GM19328 (cell line): ENCODE data around the gene SLC43A2.

Experiments used
- ATAC-seq: cut with Tn5 transposase; IDR thresholded peaks from one replicate; pipeline ENCODE4 v1.9.1; 2021; ENCODE audit warnings: mild to moderate bottlenecking, moderate library complexity; ENCODE audit not compliant: unreplicated experiment

Gene SLC43A2

DNA sequence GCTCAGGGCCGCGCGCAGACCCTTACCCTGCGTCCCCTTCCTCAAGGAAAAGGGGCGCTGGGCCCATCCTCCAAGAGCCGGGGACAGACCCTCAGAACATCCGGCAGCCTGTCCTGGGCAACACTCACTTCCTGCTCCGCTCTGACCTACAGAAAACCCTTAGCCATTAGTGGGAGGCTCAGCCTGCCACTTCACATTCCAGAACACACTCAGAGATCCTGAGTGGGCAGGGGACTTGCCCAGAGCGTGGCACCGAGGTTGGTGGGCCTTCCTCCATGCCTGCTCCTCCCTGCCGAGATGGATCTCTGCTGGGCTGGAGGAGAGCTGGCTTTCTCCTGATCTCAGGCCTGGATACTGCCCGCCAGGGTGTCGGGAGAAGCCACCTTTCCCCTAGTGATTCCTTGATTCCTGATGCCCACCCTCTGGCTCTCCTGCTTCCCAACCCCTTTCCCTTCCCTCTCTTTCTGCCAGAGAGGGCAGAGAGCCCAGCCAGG lies 15.4 kb upstream of the SLC43A2 start:
- no peak for ATAC-seq

DNA sequence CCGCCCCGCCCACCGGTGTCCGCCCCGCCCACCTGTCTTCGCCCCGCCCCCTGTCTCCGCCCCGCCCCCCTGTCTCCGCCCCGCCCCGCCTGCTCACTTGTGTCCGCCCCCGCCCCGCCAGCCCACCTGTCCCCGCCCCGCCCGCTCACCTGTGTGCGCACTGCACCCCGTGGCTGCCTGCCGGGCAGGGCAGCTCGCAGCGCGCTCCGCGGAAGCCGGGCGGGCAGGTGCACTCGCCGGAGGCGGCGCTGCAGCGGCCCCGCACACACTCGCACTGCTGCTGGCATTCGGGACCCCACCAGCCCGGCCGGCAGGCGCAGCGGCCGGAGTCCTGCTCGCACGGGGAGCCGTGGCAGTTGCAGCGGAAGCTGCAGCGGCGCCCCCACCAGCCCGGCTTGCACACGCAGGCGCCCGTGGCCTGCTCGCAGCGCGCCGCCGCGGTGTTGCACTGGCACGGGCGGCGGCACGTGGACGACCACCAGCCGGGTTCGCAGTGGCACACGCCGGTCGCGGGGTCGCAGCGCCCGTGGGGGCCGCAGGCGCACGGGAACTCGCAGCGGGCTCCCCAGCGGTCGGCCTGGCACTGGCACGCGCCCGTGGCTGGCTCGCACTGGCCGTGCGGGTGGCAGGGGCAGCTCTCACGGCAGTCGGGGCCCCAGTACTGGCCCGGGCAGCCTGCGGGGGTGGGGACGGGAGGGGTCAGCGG lies 14.8 kb upstream of the SLC43A2 start:
- no peak for ATAC-seq

DNA sequence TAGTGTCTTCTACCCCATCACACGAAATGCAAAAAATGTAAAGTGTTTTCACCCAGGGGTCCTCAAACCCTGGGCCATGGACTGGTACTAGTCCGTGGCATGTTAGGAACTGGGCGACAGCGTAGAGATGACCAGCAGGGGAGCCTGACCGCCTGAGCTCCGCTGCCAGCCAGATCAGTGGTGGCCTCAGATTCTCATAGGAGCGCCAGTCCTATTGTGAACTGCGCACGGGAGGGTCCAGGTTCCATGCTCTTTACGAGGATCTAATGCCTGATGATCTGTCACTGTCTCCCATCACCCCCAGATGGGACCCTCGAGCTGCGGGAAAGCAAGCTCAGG lies 12.4 kb upstream of the SLC43A2 start:
- ATAC-seq = no peak

DNA sequence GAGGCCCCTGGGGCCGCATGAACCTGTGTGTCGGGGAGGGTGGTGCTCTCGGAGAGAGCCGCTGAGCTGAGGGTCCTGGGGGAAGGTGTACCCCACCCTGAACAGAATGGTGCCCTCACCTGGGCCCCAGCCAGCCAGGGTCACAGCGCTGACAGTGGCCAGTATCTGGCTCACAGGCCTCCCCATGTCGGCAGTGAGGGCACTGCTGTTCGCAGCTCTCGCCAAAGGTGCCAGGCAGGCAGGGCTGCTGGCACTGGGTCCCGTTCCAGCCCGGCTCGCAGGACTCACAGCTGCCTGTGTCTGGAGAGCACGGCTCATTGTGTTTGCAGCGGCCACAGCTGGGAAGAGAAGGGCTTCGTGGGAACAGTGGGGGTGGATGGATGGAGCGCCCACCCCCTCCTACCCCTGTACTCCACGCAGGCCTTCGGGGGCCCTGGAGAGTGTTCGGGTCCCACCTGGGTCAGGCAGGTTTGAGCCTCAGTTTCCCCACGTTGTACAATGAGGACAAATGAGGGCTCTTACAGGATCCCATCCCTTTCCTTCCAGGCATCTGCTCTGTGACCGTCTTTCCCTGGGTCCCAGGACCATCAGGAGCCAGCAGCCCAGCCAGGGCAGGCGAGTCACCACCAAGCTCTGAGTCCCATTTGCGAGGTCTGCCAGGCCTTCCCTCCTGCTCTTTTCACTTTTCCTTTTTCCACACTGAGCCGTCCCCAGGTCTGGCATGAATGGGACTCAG lies 11.9 kb upstream of the SLC43A2 start:
- ATAC-seq = no peak

DNA sequence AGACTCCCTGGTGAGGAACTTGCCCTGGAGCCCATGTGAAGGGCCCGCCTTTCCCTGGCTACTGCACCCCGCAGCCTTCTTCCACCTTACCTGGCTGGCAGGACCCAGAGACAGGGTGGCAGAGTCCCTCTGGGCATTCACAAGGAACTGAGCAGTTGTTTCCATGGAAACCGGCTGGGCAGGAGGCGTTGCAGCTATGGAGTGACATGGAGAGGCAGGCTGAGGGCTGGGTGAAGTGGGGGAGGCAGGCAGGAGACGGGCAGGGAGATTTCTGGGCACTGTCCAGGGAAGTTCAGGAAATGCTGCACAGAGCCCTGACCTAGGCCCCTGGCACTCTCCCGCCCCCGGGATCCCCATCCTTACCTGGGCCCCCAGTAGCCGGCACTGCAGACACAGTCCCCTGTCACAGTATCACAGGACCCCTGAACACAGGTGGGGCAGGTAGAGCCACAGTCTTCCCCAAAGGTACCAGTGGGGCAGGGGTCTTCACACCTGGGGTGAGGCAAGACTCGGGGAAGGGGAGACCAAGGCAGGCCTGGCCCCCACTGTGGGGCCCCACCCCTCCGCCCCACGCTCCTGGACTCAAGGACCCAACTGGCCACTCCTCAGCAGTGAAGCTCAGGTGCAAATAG lies 11.0 kb upstream of the SLC43A2 start:
- ATAC-seq = no peak

DNA sequence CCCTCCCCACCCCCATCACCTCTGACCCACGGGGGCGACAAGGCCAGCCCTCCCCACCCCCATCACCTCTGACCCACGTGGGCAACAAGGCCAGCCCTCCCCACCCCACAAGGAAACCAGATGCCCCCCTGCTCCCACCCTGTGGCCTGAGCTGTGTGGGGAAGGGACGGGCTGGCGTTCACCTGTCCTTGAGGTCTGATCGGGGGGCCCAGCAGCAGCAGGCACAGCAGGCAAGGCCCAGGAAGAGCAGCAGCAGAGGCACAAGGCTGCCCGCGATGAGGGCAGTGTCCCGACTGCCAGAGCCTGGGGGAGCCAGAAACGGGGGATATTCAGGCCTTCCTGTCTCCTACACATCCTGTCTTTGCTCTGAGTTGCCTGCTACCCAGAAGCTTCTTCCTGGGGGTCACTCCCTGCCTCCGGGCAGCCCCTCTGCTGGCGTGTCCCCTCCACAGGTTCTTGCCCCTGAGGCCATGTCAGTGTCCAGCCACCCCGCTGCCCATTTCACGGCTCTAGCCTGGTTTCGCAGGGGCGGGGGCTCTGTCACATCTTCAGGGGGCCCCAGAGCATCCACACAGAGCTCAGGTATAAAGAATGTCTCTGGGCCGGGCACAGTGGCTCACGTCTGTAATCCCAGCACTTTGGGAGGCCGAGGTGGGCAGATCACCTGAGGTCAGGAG lies 10.1 kb upstream of the SLC43A2 start:
- no peak for ATAC-seq

DNA sequence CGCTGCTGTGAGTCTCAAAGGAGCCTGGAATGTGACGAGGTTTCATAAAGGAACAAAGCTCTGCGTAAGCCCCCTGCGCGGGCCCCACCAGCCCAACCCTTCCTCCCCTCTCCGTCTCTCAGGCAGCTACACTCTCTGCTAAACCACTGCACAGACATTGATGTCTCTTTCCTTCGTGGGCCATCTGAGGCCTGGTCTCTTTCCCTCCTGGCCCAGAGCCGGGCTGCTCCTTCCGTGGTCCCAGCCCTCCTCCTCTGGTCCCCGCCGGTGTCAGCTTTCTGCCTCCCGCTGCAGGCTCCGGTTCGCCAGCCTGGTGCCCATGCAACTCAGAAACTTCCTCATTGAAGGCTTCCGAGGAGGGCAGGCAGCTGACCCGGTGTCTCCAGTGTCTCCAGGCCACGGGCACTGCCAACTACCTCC lies 9.5 kb upstream of the SLC43A2 start:
- no peak for ATAC-seq

DNA sequence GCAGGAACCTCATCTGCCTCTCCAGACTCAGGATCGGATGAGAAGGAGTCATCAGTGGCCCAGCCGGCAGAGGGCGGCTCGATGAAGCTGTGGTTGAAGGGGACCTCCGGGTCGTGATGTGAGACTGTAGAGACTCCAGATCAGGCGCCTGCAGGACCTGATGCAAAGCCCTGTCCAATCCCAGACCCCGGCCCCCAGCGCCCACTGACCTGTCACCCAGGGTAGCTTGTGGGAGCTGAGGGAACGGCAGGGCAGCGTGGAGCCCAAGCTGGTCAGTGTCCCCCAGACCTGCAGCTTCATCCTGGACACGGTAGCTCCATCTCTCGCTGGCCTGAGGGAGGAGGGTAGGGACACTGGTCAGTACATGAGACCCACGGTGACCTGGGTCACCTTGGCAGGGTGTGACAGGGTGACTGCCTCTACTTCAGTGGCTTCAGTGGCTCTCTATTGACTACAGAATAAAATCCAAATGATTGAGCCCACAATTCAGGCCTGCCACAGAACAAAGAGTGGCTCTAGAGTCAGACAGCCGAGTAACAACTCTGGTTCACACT lies 8.2 kb upstream of the SLC43A2 start:
- no peak for ATAC-seq

DNA sequence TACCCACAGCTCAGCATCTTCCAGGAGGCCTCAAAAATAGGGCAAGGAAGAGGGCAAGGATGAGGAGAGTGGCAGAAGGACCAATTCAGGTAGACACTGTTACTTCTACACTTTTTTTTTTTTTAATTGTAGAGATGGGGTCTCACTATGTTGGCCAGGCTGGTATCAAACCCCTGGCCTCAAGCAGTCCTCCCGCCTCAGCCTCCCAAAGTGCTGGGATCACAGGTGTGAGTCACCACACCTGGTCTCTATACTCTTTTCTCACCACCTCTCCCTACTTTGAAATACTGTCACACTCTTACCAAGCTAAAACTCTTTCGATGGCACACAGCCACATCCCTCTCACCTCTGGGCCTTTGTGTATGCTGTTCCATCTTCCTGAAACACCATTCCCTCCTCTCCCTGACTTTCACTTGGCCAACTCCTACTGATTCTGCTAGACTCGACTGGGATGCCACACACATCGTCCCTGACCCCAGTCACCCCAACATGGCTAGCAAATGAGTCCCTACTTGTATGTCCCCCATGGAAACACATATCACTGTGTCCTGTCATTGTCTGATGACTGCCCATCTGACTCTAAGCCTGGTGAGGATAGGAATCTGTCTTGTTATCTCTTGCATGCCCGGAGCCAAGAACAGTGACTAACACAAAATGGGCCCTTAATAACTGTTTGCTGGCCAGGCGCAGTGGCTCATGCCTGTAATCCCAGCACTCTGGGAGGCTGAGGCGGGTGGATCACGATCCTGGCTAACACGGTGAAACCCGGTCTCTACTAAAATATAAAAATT lies 7.2 kb upstream of the SLC43A2 start:
- ATAC-seq = no peak

DNA sequence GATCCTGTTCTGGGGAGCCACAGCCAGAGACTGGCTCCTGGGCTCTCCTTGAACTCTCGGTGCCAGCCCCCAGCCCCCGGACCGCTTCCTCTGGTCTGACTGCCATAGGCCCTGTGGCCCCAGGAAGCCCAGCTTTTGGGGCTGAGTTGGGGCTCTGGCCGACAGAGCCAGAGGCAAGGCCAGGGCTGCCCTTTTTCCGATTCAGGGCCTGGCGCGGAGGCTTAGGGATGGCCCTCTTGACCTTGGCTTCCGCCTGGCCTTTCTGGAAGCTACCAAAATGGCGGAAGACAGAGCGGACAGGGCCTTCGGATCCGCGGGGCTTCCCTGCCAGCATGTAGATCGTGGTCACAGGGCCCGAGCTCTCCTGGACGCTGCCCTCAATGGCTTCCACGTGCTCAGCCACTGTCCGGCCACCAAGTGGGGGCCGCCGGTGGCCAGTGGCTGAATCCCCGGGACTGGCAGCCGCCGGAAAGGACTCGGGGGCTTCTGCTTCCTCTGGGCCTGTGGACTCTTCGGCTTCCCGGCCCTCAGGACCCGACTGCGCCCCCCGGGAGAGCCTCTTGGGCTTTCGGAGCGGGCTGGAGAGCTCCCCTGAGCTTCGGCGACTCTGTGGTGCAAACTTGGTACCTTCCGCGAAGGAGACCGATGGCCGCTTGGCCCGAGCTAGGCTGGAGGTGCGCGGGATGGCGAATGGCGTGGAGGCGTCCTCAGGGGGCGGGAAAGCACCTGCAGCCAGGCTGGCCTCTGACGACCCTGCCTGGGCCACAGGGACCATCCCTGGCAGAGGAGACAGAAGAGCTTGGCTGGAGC lies 6.4 kb upstream of the SLC43A2 start:
- no peak for ATAC-seq

DNA sequence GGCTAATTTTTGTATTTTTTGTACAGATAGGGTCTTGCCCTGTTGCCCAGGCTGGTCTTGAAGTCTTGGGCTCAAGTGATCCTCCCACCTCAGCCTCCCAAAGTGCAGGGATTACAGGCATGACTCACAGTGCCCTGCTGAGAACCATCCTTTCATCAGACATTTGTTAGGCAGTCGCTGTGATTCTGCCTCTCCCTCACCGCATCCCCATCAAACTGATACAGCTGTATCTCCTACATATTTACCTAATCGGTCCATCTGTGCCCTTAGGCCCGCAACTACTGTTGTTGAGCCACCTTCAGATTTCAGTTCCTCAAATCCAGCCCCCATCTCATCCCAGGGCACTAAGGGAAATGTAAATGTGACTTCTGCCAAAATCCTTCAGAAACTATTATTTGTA lies 2.0 kb upstream of the SLC43A2 start:
- ATAC-seq = no peak

DNA sequence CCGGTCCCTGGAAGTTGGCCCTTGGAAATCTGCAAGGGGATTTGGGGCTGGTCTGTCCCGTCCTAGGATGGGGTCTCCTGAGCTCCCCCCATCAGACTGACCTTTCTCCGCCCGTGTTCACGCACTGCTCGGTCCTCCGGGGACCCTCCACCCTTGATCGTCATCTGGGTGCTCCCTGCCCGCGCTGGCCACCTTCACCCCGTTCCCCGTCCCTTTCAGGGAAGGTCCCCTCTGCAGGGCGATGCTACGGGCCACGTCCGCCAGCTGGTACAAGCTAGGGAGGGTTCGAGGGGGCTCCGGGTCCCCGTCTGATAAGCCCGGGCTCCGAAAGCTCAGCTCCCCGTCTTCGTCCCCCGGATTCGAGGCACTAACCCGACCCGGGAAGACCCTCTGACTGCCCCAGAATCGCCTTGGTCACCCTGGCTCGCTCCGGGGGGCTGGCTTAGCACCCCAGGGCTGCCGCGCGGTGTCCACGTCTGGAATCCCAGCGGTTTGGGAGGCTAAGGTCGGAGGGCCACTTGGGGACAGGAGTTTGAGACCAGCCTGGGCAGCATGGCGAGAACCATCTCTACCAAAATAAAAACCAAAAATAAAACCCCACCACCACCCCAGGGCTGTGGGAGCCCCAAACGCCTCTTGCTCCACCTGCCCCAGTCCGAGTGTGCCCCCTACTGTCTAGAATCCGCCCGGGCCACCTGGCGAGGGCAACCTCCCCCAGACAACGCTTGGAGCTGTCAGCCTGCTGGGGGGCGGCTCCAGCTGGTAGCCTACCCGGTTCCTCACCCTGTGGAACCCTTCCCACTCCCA lies 1.1 kb upstream of the SLC43A2 start:
- ATAC-seq = no peak

DNA sequence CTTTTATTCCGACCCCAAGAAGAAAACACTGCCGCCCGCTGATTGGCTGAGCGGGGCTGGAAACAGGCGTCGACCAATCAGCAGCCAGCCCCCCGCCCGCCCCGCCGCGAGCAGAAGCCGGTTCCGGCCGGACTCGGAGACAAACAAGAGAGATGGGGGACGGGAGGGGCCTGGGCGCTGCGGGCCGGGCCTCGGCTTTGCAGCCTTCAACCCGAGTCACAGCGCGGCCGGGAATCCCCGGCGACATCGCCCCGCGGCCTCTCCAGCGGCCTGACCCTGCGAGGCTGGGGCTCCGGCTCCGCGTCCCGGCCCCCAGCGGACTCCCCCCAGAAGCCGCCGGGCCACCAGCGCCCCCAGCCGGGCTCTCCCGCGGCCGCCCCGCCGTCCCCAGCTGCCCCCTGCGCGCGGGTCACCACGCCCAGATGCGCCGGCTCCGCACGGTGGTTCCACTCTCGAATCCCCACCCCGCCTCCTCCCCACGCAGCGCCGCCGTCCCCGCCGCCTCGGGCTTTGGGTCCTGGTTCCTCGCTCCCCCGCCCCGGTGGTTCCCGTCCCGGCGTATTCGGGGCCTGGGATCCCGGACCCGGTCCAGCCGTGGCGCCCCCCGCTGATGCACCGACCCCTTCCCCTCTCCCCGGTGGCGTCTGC lies 346 bp upstream of the SLC43A2 start:
- peak; percentile 36 for ATAC-seq

DNA sequence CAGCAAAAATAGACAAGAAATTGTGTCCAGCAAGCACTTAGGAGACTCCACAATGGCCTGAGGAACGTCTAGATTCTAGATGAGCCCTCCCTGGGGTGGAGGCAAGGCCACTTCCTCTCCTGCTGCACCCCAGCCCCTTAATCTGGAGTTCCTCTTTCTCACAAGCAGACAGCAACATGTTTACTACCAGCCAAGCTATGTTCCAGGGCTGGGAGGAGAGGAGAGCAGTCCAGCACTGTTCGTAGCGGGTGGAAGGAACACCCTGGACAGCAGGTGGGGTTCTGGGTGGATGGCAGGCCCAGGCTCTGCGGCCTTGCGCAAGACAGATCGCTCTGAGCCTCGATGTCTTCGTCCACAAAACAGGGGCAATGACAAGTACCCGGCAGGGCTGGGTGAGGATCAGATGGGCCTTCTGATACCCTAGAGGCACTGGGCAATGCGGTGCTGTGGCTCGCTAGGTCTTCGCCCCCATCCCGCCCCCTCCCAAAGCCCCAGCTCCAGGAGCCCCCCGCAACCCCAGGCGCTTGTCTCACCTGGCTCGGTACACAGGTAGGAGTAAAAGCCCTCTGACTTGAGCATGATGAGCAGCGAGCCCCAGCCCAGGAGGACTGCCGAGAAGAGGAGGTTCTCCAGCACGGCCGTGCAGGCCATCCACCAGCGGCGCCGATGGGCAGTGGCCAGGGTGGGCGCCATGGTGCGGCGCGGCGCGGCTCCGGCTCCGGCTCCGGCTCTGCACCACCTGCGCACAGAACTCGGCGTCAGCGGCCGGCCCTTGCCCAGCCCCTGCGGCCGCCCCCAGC lies 1.3 kb downstream of the SLC43A2 start:
- ATAC-seq = no peak

DNA sequence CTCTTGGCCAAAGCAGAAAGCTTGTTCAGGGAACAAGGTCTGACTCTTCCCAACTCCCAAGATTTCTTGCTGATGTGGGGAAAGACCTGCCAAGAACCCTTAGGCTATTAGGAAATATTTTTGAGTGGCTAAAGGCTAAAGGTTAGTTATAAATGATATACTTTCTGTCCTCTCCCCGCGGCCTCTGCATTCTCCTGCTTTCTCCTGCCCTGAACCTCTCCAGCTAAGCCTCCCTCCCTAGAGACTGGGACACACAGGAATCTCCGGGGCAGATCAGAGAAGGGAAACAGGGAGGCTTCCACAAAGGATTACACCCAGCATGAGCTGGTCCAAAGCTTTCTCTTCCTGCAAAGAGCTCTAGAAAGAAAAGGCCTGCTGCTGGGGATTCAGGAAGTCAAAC lies 2.3 kb downstream of the SLC43A2 start:
- ATAC-seq = no peak

DNA sequence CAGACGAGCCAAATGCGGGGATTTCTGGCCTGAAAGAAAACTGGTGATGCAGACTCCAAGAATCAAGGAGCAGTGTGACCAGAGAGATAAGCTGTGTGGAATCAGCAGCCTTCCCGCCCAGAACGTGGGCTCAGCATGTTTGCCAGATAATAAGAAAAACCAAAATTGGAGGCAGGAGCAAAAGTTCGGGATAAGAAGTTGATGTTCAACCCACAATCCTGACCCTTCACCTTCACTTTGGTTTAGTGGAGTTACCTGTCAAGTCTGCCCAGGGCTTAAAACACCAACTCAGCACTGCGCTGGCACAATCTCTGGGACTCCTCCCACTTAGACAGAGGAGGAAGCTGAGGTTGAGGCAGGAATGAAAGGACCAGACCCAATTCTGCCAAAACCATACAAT lies 3.1 kb downstream of the SLC43A2 start:
- ATAC-seq = no peak

DNA sequence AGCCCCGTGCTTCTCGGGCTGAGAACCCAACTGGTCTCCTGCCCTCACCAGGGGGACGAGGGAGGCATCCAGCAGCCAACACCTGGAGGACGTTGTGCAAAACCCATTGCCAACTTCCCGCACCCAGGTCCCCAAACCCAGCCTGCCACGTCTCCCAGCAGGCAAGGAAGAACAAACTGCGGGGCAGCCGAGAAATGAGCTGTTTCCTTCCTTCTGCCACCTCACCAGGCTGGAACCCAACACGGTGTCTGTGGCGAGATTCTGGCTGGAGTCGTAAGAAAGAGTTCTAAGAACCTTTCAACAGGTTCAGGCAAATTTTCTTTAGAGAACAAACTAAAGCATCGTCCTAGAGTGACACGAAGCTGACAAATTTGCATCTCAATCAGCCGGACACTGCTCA lies 3.6 kb downstream of the SLC43A2 start:
- ATAC-seq = no peak

DNA sequence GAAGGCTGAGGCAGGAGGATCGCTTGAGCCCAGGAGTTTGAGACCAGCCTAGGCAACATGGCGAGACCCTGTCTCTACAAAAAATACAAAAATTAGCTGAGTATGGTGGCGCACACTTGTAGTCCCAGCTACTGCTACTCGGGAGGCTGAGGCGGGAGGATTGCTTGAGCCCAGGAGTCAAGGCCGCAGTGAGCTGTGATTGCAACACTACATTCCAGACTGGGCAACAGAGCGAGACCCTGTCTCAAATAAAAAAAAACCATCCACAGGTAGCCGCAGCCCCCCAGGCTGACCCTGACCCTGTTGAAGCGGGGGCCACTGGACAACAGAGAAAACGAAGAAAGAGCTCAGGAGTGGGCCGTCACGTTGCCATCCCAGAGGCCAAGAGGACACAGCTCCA lies 4.0 kb downstream of the SLC43A2 start:
- ATAC-seq = no peak
